Thoracic aorta (tissue), 2 donors: ENCODE results near the gene BRAP. TPM values are rescaled to one million over a fixed set of nuclear protein-coding genes. Genes with fewer than 3 reads are reported as not detected.
"Not testable (repeated sequence)": the region's sequence is repeated elsewhere in the genome, so short reads cannot be mapped to it uniquely, and the experiment has no call there.

Experiments used
- ATAC-seq: fragments of 150-250 bp; one replicate; pipeline ENCODE4 v1.8.0; 2017; ENCODE audit warnings: low read depth; ENCODE audit not compliant: insufficient number of reproducible peaks, low FRiP score
- DNase-seq: peaks from one replicate; pipeline ENCODE4 v3.0.0-alpha.2; 2020; ENCODE audit warnings: low spot score
- H3K27ac ChIP-seq, 2 donors: fragments of 200-600 bp; sonication (generic); 1 replicate in 1 of 2; 2 replicates in 1 of 2; pipeline ENCODE4 v1.5.1; 2016; ENCODE audit warnings: mild to moderate bottlenecking in 2 of 2, moderate library complexity in 2 of 2
- H3K27me3 ChIP-seq: fragments of 200-600 bp; sonication (generic); replicated peaks from 2 replicates; pipeline ENCODE4 v1.6.0; 2016; ENCODE audit warnings: mild to moderate bottlenecking; ENCODE audit not compliant: insufficient read depth
- H3K36me3 ChIP-seq: fragments of 200-600 bp; sonication (generic); one replicate; pipeline ENCODE4 v1.5.1; 2016
- H3K4me1 ChIP-seq, 2 donors: fragments of 200-600 bp; sonication (generic); 1 replicate in 1 of 2; 2 replicates in 1 of 2; pipeline versions ENCODE4 v1.5.1 to v1.6.0; 2016; ENCODE audit warnings: low read depth in 2 of 2, mild to moderate bottlenecking in 1 of 2; ENCODE audit not compliant: control insufficient read depth in 1 of 2
- H3K4me3 ChIP-seq: fragments of 200-600 bp; sonication (generic); 2 replicates; pipeline ENCODE4 v1.5.1; 2016; ENCODE audit warnings: mild to moderate bottlenecking
- H3K9me3 ChIP-seq: fragments of 200-600 bp; sonication (generic); 2 replicates; pipeline ENCODE4 v1.5.1; 2016
- CTCF ChIP-seq: fragments of 200-600 bp; sonication (generic); IDR thresholded peaks from one replicate; pipeline ENCODE4 v1.5.1; 2019; ENCODE audit warnings: antibody characterized with exemption
- total RNA-seq, 2 donors: library from RNA; depleted of rRNA; stranded (reverse); fragments of >200 nt; gene quantifications; one replicate each; pipeline versions ENCODE4 v1.1.0 to v1.2.3, GENCODE V29; 2016

The BRAP gene
- total RNA-seq, 2 donors from 2014 or later = 14.1 to 22.6 TPM

- H3K27ac ChIP-seq = no peak overlapping the region
- H3K27me3 ChIP-seq = no peaks in the 10 kb centered on the region
- no peak overlapping the region for H3K4me3 ChIP-seq
- ATAC-seq (no peak), DNase-seq (no peak)
- H3K9me3 ChIP-seq = no peaks in the 10 kb centered on the region
- H3K4me1 ChIP-seq = no peaks in the 10 kb centered on the region
- TF ChIP-seq CTCF = no peak
- H3K36me3 ChIP-seq = peaks cover 61% of the 10 kb centered on the region
These were observed 32.2 kb downstream of the BRAP start for GRCh38 chr12:111653596-111653995.

DNA sequence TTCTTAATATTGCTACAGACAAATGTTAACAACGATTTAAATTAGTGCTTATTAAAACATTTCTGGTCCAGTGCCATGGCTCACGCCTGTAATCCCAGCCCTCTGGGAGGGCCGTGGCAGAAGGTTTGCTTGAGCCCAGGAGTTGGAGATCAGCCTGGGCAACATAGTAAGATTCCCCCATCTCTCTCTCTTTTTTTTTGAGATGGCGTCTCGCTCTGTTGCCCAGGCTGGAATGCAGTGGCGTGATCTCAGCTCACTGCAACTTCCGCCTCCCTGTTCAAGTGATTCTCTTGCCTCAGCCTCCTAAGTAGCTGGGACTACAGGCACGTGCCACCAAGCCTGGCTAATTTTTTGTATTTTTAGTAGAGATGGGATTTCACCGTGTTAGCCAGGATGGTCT is 33.2 kb downstream of the BRAP start:
- ATAC-seq, H3K9me3 ChIP-seq, H3K4me3 ChIP-seq, DNase-seq, H3K27me3 ChIP-seq, H3K4me1 ChIP-seq, H3K27ac ChIP-seq: not testable (repeated sequence)
- peaks cover 58% of the 10 kb centered on the region for H3K36me3 ChIP-seq

GRCh38 chr12:111650912-111651311 is 34.8 kb downstream of the BRAP start:
- H3K4me3 ChIP-seq = no peak overlapping the region
- H3K9me3 ChIP-seq = no peaks in the 10 kb centered on the region
- H3K27ac ChIP-seq = no peak overlapping the region
- no peaks in the 10 kb centered on the region for H3K4me1 ChIP-seq
- TF ChIP-seq CTCF = no peak
- ATAC-seq = no peak
- H3K36me3 ChIP-seq = peaks cover 52% of the 10 kb centered on the region
- no peaks in the 10 kb centered on the region for H3K27me3 ChIP-seq
- no peak for DNase-seq

DNA sequence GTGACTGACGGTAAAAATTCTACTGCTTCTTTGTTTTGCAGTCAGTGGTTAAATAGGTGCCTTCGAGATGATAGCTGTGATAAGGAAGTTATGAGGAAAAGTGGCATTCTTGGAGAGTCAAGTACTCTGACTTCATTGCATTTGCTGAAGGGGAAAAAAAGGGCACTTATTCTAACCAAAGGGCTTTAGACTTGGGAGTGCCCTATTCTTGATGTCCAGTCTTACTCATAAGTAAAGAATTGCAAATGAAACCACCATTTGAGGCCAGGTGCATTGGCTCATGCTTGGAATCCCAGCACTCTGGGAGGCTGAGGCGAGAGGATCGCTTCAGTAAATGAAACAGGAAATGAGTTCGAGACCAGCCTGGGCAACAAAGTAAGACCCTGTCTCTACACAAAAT is 40.3 kb downstream of the BRAP start:
- no peak for ATAC-seq
- TF ChIP-seq CTCF = no peak
- Histone ChIP-seq H3K9me3 (no peaks in the 10 kb centered on the region), H3K4me1 (peaks cover 0 to 15% of the 10 kb centered on the region in 2 donors), H3K36me3 (peaks cover 29% of the 10 kb centered on the region), H3K4me3 (no peak overlapping the region), H3K27ac (no peak overlapping the region), H3K27me3 (no peaks in the 10 kb centered on the region)
- DNase-seq = no peak

DNA sequence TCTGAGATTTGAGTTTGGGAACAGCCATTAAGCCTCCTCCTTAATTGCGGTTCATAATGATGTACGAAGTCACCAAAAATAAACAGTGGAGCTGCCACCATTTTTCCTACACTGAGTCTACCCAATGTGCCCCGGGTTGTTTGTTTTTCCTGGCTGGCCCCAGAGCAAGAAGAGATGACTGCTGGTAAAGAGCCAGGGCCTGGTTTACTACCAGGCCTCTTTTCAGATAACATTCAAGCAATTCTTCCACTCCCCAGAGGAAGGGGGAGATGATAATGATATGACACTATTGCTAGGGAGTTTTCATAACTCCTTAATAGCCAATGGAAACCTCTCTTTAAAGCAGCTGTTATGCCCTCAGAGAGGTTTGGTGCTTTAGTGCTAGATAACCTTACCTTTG is 42.3 kb downstream of the BRAP start:
- Histone ChIP-seq H3K9me3 (no peaks in the 10 kb centered on the region), H3K4me3 (no peak overlapping the region), H3K4me1 (peaks cover 0 to 15% of the 10 kb centered on the region in 2 donors), H3K27ac (peak overlapping the region; percentile 25 to 44), H3K36me3 (peaks cover 21% of the 10 kb centered on the region), H3K27me3 (no peaks in the 10 kb centered on the region)
- TF ChIP-seq CTCF = no peak
- no peak for ATAC-seq
- DNase-seq = no peak

DNA sequence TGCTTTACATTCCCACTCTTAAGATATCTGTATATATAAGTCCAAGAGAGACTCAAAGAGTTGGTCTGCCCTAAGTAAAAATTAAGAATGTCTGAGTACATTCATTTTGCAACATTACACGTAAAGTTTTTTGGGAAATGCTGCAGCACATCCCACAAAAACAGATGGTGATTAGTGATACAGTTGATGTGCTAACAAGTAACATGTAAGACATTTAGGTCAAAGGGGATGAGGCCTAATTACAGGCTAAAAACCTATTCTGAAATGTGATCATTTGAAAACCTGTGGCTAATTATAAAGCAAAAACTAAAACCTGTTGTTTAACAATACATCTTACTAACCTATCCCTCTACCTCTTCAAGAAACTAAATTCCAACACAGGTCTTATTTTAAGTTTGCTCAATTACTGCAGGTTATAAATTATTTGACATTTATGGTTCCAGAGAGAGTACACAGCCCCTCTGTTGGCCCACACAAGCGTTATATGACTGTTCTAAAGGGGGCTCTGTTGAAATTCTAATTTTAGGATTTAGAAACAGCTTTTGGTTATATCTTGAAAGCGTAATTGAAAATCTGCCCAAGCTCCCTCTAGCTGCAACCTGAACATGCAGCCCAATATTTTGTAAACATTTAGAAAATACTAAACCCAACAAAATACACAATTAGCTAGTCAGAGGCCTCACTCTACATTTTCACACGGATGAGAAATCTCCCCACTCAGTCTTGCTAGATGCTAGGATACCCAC is 42.9 kb downstream of the BRAP start:
- Histone ChIP-seq H3K27me3 (no peaks in the 10 kb centered on the region), H3K4me3 (no peak overlapping the region), H3K4me1 (peaks cover 0 to 15% of the 10 kb centered on the region in 2 donors), H3K36me3 (peaks cover 17% of the 10 kb centered on the region), H3K9me3 (no peaks in the 10 kb centered on the region), H3K27ac (peak overlapping the region in 1 of 2 donors; percentile 25)
- no peak for DNase-seq
- TF ChIP-seq CTCF = no peak
- ATAC-seq = no peak
